ENCODE measurements around the gene ADAMTSL5. TPM values are rescaled to one million over a fixed set of nuclear protein-coding genes. Genes with fewer than 3 reads are reported as not detected.

The ADAMTSL5 gene
- total RNA-seq, 2 donors from 2014 or later: 3.0 to 3.9 TPM

Other genes starting within 250 kb of the ADAMTSL5 start
- gene CIRBP, start 243.7 kb downstream of the ADAMTSL5 start, total RNA-seq: 100 to 1,000 TPM; 150 to 172 TPM
- gene FAM174C, start 237.5 kb downstream of the ADAMTSL5 start, total RNA-seq: 10 to 100 TPM; 52.9 to 85.9 TPM
- not detected for gene EFNA2, start 227.1 kb downstream of the ADAMTSL5 start, total RNA-seq
- gene NDUFS7, start 129.1 kb downstream of the ADAMTSL5 start, total RNA-seq: 10 to 100 TPM; 51.5 to 87.9 TPM
- 10 to 100 TPM in 1 of 2 donors, 1 to 10 TPM in 1; 4.9 to 11.2 TPM for gene GAMT, start 111.5 kb downstream of the ADAMTSL5 start, total RNA-seq
- gene DAZAP1, start 105.4 kb downstream of the ADAMTSL5 start, total RNA-seq: 100 to 1,000 TPM; 161 to 271 TPM
- 1,000 to 10,000 TPM; 1,611 to 1,688 TPM for gene RPS15, start 74.6 kb downstream of the ADAMTSL5 start, total RNA-seq
- under 1 TPM; 0.04 to 0.21 TPM for gene APC2, start 62.9 kb downstream of the ADAMTSL5 start, total RNA-seq
- 10 to 100 TPM; 36.5 to 37.2 TPM for gene C19orf25, start 33.8 kb downstream of the ADAMTSL5 start, total RNA-seq
- gene PCSK4, start 22.7 kb downstream of the ADAMTSL5 start, total RNA-seq: 1 to 10 TPM; 2.4 to 7.8 TPM
- gene REEP6, start 21.8 kb downstream of the ADAMTSL5 start, total RNA-seq: 1 to 10 TPM; 1.7 to 2.2 TPM
- gene PLK5, start 11.1 kb upstream of the ADAMTSL5 start, total RNA-seq: not detected
- 1 to 10 TPM; 6.7 to 8.2 TPM for gene MEX3D, start 55.3 kb upstream of the ADAMTSL5 start, total RNA-seq
- gene MBD3, start 79.8 kb upstream of the ADAMTSL5 start, total RNA-seq: 100 to 1,000 TPM in 1 of 2 donors, 10 to 100 TPM in 1; 71.5 to 128 TPM
- 100 to 1,000 TPM; 120 to 209 TPM for gene UQCR11, start 92.4 kb upstream of the ADAMTSL5 start, total RNA-seq
- gene TCF3, start 139.6 kb upstream of the ADAMTSL5 start, total RNA-seq: 10 to 100 TPM; 53.6 to 87.0 TPM
- gene ONECUT3, start 240.5 kb upstream of the ADAMTSL5 start, total RNA-seq: not detected